Neural cell (in vitro differentiated cells): ENCODE measurements around the gene SAMD14. TPM values are rescaled to one million over a fixed set of nuclear protein-coding genes. Genes with fewer than 3 reads are reported as not detected.

ENCODE experiments used
- H2AFZ ChIP-seq: fragments of 200-600, 300-800 bp; sonication (generic), shearing (Covaris generic); 2 replicates; pipeline ENCODE4 v1.6.0; 2014; ENCODE audit warnings: low read depth, mild to moderate bottlenecking, antibody characterized with exemption, low read length, moderate library complexity
- H3F3A ChIP-seq: fragments of 200-600 bp; shearing (Covaris generic); 2 replicates; pipeline ENCODE4 v1.6.1; 2016; ENCODE audit warnings: mild to moderate bottlenecking, moderate library complexity, mixed read lengths, antibody characterized with exemption, low read length; ENCODE audit not compliant: insufficient read depth, poor library complexity, severe bottlenecking
- H3K27ac ChIP-seq: fragments of 200-600, 300-800 bp; sonication (generic), shearing (Covaris generic); 2 replicates; pipeline ENCODE4 v1.5.1; 2014; ENCODE audit warnings: mild to moderate bottlenecking, low read length, moderate library complexity
- H3K27me3 ChIP-seq: fragments of 300-800, 200-600 bp; sonication (generic), shearing (Covaris generic); 2 replicates; pipeline ENCODE4 v1.6.0; 2014; ENCODE audit warnings: mild to moderate bottlenecking, low read depth, low read length, moderate library complexity; ENCODE audit not compliant: insufficient read depth
- H3K36me3 ChIP-seq: fragments of 300-800, 200-600 bp; sonication (generic), shearing (Covaris generic); 2 replicates; pipeline ENCODE4 v1.5.1; 2014; ENCODE audit warnings: mild to moderate bottlenecking, antibody characterized with exemption, low read length, moderate library complexity; ENCODE audit not compliant: insufficient read depth
- H3K4me2 ChIP-seq: fragments of 300-800, 200-600 bp; sonication (generic), shearing (Covaris generic); 2 replicates; pipeline ENCODE4 v1.6.0; 2014; ENCODE audit warnings: mild to moderate bottlenecking, low read length
- H3K4me3 ChIP-seq: fragments of 300-800, 200-600 bp; sonication (generic), shearing (Covaris generic); 2 replicates; pipeline ENCODE4 v1.5.1; 2014; ENCODE audit warnings: mild to moderate bottlenecking, low read length, moderate library complexity
- H3K79me2 ChIP-seq: fragments of 200-600 bp; shearing (Covaris generic); replicated peaks from 2 replicates; pipeline ENCODE4 v1.6.0; 2014; ENCODE audit warnings: mild to moderate bottlenecking, low read length, moderate library complexity; ENCODE audit not compliant: insufficient read depth
- H3K9ac ChIP-seq: fragments of 300-800, 200-600 bp; sonication (generic), shearing (Covaris generic); 2 replicates; pipeline ENCODE4 v1.6.1; 2016; ENCODE audit warnings: mild to moderate bottlenecking, low read length, mixed read lengths
- H3K9me2 ChIP-seq: fragments of 200-600 bp; shearing (Covaris generic); 2 replicates; pipeline ENCODE4 v1.6.1; 2016; ENCODE audit warnings: mild to moderate bottlenecking, low read length, mixed read lengths; ENCODE audit not compliant: insufficient read depth
- H3K9me3 ChIP-seq: fragments of 200-600, 300-800 bp; sonication (generic), shearing (Covaris generic); 2 replicates; pipeline ENCODE4 v1.6.1; 2016; ENCODE audit warnings: mild to moderate bottlenecking, mixed run types, low read length, moderate library complexity, mixed read lengths
- H4K20me1 ChIP-seq: fragments of 200-600 bp; shearing (Covaris generic); 2 replicates; pipeline ENCODE4 v1.6.1; 2016; ENCODE audit warnings: mild to moderate bottlenecking, mixed run types; ENCODE audit not compliant: insufficient read depth
- EP300 ChIP-seq: fragments of 450-650 bp; conservative IDR thresholded peaks from 2 replicates; pipeline ENCODE4 v1.6.1; 2014; ENCODE audit warnings: antibody characterized with exemption, mild to moderate bottlenecking, moderate library complexity; ENCODE audit not compliant: poor library complexity, severe bottlenecking
- EZH2 ChIP-seq: fragments of 200-600, 300-800 bp; shearing (Covaris generic), sonication (generic); IDR thresholded peaks from 2 replicates; pipeline ENCODE4 v1.6.1; 2014; ENCODE audit warnings: antibody characterized with exemption, low read length, borderline replicate concordance, mild to moderate bottlenecking; ENCODE audit not compliant: insufficient read depth, poor library complexity, severe bottlenecking
- MXI1 ChIP-seq: fragments of 450-650 bp; conservative IDR thresholded peaks from 2 replicates; pipeline ENCODE4 v1.6.1; 2014; ENCODE audit warnings: antibody characterized with exemption, mild to moderate bottlenecking; ENCODE audit not compliant: poor library complexity, severe bottlenecking
- POLR2AphosphoS5 ChIP-seq: IDR thresholded peaks from 2 replicates; pipeline ENCODE4 v1.6.1; 2012
- RAD21 ChIP-seq: fragments of 450-650 bp; conservative IDR thresholded peaks from 2 replicates; pipeline ENCODE4 v1.6.1; 2014; ENCODE audit warnings: antibody characterized with exemption, mild to moderate bottlenecking, moderate library complexity
- SMC3 ChIP-seq: fragments of 450-650 bp; conservative IDR thresholded peaks from 2 replicates; pipeline ENCODE4 v1.6.1; 2014; ENCODE audit warnings: antibody characterized with exemption, mild to moderate bottlenecking, moderate library complexity; ENCODE audit not compliant: poor library complexity
- TAF1 ChIP-seq: IDR thresholded peaks from 2 replicates; pipeline ENCODE4 v1.6.1; 2012; ENCODE audit warnings: low read depth
- polyA plus RNA-seq: library from polyadenylated mRNA; depleted of rRNA; stranded (reverse); fragments of >200 nt; gene quantifications from 2 replicates; pipeline ENCODE4 v1.2.3, GENCODE V29; 2014
- TF ChIP-seq, protein P1 (sequence below): fragments of 450-650 bp; IDR thresholded peaks from 2 replicates; pipeline ENCODE4 v1.5.1; 2014; ENCODE audit warnings: antibody characterized with exemption, mild to moderate bottlenecking, moderate library complexity; ENCODE audit not compliant: poor library complexity, severe bottlenecking
- TF ChIP-seq, protein P2 (sequence below): IDR thresholded peaks from 2 replicates; pipeline ENCODE4 v1.6.1; 2012; ENCODE audit warnings: borderline replicate concordance

The SAMD14 gene
- polyA plus RNA-seq, 1 donor from 2014 or later = 105 TPM

- Histone ChIP-seq H3K4me3 (no peak overlapping the region), H2AFZ (no peak overlapping the region), H3F3A (no peaks in the 10 kb centered on the region), H3K36me3 (peaks cover 14% of the 10 kb centered on the region), H4K20me1 (no peaks in the 10 kb centered on the region), H3K9ac (no peak overlapping the region), H3K9me3 (no peaks in the 10 kb centered on the region), H3K4me2 (no peak overlapping the region), H3K9me2 (no peaks in the 10 kb centered on the region), H3K27ac (no peak overlapping the region), H3K27me3 (no peaks in the 10 kb centered on the region), H3K79me2 (no peaks in the 10 kb centered on the region)
- TF ChIP-seq MXI1 = no peak
- TF ChIP-seq, protein P1, sequence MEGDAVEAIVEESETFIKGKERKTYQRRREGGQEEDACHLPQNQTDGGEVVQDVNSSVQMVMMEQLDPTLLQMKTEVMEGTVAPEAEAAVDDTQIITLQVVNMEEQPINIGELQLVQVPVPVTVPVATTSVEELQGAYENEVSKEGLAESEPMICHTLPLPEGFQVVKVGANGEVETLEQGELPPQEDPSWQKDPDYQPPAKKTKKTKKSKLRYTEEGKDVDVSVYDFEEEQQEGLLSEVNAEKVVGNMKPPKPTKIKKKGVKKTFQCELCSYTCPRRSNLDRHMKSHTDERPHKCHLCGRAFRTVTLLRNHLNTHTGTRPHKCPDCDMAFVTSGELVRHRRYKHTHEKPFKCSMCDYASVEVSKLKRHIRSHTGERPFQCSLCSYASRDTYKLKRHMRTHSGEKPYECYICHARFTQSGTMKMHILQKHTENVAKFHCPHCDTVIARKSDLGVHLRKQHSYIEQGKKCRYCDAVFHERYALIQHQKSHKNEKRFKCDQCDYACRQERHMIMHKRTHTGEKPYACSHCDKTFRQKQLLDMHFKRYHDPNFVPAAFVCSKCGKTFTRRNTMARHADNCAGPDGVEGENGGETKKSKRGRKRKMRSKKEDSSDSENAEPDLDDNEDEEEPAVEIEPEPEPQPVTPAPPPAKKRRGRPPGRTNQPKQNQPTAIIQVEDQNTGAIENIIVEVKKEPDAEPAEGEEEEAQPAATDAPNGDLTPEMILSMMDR = no peak
- no peak for TF ChIP-seq RAD21
- no peak for TF ChIP-seq EZH2
- TF ChIP-seq SMC3 = no peak
- TF ChIP-seq POLR2AphosphoS5 = no peak
- TF ChIP-seq, protein P2, sequence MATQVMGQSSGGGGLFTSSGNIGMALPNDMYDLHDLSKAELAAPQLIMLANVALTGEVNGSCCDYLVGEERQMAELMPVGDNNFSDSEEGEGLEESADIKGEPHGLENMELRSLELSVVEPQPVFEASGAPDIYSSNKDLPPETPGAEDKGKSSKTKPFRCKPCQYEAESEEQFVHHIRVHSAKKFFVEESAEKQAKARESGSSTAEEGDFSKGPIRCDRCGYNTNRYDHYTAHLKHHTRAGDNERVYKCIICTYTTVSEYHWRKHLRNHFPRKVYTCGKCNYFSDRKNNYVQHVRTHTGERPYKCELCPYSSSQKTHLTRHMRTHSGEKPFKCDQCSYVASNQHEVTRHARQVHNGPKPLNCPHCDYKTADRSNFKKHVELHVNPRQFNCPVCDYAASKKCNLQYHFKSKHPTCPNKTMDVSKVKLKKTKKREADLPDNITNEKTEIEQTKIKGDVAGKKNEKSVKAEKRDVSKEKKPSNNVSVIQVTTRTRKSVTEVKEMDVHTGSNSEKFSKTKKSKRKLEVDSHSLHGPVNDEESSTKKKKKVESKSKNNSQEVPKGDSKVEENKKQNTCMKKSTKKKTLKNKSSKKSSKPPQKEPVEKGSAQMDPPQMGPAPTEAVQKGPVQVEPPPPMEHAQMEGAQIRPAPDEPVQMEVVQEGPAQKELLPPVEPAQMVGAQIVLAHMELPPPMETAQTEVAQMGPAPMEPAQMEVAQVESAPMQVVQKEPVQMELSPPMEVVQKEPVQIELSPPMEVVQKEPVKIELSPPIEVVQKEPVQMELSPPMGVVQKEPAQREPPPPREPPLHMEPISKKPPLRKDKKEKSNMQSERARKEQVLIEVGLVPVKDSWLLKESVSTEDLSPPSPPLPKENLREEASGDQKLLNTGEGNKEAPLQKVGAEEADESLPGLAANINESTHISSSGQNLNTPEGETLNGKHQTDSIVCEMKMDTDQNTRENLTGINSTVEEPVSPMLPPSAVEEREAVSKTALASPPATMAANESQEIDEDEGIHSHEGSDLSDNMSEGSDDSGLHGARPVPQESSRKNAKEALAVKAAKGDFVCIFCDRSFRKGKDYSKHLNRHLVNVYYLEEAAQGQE = no peak
- TF ChIP-seq EP300 = no peak
- no peak for TF ChIP-seq TAF1
Measured at GRCh38 chr17:50136096-50136687, 6.2 kb upstream of the SAMD14 start.

GRCh38 chr17:50135316-50136095 is 5.5 kb upstream of the SAMD14 start:
- Histone ChIP-seq H2AFZ (no peak overlapping the region), H3K27me3 (no peaks in the 10 kb centered on the region), H3K79me2 (no peaks in the 10 kb centered on the region), H3F3A (no peaks in the 10 kb centered on the region), H3K4me3 (no peak overlapping the region), H3K36me3 (peaks cover 13% of the 10 kb centered on the region), H3K9me2 (no peaks in the 10 kb centered on the region), H3K27ac (no peak overlapping the region), H4K20me1 (no peaks in the 10 kb centered on the region), H3K4me2 (no peak overlapping the region), H3K9me3 (no peaks in the 10 kb centered on the region), H3K9ac (no peak overlapping the region)
- TF ChIP-seq POLR2AphosphoS5 (no peak), TAF1 (no peak)
